ENCODE results near the gene TPST2. TPM values are rescaled to one million over a fixed set of nuclear protein-coding genes. Genes with fewer than 3 reads are reported as not detected.
A peak's percentile ranks its signal among the peaks of the same experiment; 100 is the strongest.

Gene TPST2
- total and polyA plus RNA-seq, 2 experiments from 2014 or later, result 35.1 to 58.3 TPM

DNA sequence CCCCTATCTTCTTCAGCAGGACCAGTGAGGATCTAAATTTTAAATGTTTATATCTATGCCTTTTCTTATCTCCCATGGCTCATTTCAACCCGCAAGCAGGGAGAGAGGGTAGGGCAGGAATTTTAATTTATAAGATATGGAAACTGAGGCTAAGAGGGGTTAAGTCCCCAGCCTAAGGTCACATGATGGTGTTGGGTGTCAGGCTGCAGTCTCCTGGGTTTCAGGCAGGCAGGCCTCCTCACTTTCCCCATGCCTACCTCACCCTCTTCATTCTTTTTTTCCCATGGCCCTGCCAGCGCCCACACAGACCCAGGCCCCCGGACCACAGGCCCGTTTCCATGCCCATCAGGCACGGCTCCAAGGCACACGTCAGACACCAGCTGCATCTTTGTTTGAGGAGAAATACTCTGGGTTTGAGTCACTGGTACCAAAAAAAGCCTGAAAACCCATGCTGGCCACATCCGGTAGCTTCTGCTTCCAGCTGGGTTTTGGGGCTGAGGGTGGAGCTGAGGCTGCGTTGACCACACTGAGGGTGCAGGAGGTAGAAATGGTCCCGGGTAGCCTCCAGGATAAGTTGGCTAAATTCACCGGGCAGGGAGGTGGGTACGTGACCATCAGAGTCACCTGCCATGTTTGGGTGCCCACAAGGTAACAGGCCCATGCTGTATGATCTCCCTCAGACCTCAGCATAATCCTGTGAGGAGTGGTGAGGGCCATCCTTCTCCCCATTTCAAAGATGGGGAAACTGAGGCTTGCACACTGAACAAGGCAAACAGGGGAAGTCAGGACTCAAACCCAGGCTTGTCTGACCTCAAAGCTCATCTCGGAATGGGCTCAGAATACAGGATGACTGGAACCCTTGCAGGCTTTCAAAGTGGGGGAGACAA, 20.4 kb upstream of the TPST2 start:
- Histone ChIP-seq H3K9me3 (ENCODE audit: low read depth) (no peaks in the 10 kb centered on the region), H3K27ac (peak overlapping the region; percentile 23), H3K4me1 (ENCODE audit: insufficient read depth) (peaks cover 11% of the 10 kb centered on the region), H3F3A (ENCODE audit: insufficient read depth) (no peaks in the 10 kb centered on the region), H3K4me3 (no peak overlapping the region), H3K79me2 (ENCODE audit: insufficient read depth) (no peaks in the 10 kb centered on the region), H3K9ac (no peak overlapping the region), H3K36me3 (ENCODE audit: low read depth) (no peaks in the 10 kb centered on the region), H4K20me1 (ENCODE audit: insufficient read depth) (no peaks in the 10 kb centered on the region), H2AFZ (0 out of 2 replicates have a peak overlapping the region, but pooled peaks have one; percentile 3), H3K4me2 (ENCODE audit: unreplicated experiment) (peak overlapping the region; percentile 5), H3K9me2 (ENCODE audit: insufficient read depth) (no peaks in the 10 kb centered on the region), H3K27me3 (replicated peaks; ENCODE audit: insufficient read depth) (0 out of 2 replicates have a peak, but pooled peaks cover 7% of the 10 kb centered on the region)
- 35 to 37% methylated on average over 12 of the region's 12 CpGs for WGBS, 2 experiments (ENCODE audit: low coverage in 1 of 2, low lambda C conversion rate in 2 of 2, missing lambda C conversion rate in 2 of 2)
- peak; percentile 93 for DNase-seq
- in situ Hi-C loops (cut with MboI), result no loop called here
- TF ChIP-seq EZH2phosphoT487 (IDR thresholded peaks at IDR 0.05; ENCODE audit: insufficient read depth, low read depth) (no peak), EZH2 (IDR thresholded peaks at IDR 0.05; ENCODE audit: insufficient read depth, poor library complexity, severe bottlenecking) (no peak)

GRCh38 chr22:26609287-26609686, 19.4 kb upstream of the TPST2 start:
- Histone ChIP-seq H3K9me2 (ENCODE audit: insufficient read depth) (no peaks in the 10 kb centered on the region), H3K27ac (no peak overlapping the region), H3K9me3 (ENCODE audit: low read depth) (no peaks in the 10 kb centered on the region), H3K27me3 (replicated peaks; ENCODE audit: insufficient read depth) (0 out of 2 replicates have a peak, but pooled peaks cover 2% of the 10 kb centered on the region), H3K4me2 (ENCODE audit: unreplicated experiment) (no peak overlapping the region), H3F3A (ENCODE audit: insufficient read depth) (no peaks in the 10 kb centered on the region), H3K9ac (no peak overlapping the region), H3K4me3 (no peak overlapping the region), H3K36me3 (ENCODE audit: low read depth) (no peaks in the 10 kb centered on the region), H4K20me1 (ENCODE audit: insufficient read depth) (no peaks in the 10 kb centered on the region), H3K4me1 (ENCODE audit: insufficient read depth) (peaks cover 11% of the 10 kb centered on the region), H2AFZ (no peak overlapping the region), H3K79me2 (ENCODE audit: insufficient read depth) (no peaks in the 10 kb centered on the region)
- TF ChIP-seq EZH2 (IDR thresholded peaks at IDR 0.05; ENCODE audit: insufficient read depth, poor library complexity, severe bottlenecking), result no peak
- TF ChIP-seq EZH2phosphoT487 (IDR thresholded peaks at IDR 0.05; ENCODE audit: insufficient read depth, low read depth), result no peak
- in situ Hi-C loops (cut with MboI), result no loop called here
- 67 to 79% methylated on average over 2 of the region's 2 CpGs for WGBS, 2 experiments (ENCODE audit: low coverage in 1 of 2, low lambda C conversion rate in 2 of 2, missing lambda C conversion rate in 2 of 2)
- DNase-seq, result no peak

DNA sequence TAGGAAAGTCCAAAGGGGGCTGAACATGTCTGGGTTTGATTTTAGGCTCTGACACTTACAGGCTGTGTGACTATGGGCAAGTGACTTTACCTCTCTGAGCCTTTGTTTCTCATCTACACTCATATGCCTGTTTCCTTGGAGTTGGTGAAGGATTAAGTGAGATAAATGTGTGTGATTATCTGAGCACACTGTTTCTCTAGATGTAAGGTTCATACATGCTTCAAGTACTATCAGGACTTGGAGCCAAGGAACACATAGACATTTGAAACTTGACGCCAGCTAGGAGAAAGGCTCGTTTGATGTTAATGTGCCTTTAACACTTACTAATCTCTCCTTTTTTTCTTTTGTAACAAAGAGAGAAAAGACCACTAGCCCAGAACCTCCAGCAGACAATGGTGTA, 18.2 kb upstream of the TPST2 start:
- Histone ChIP-seq H4K20me1 (ENCODE audit: insufficient read depth) (no peaks in the 10 kb centered on the region), H3F3A (ENCODE audit: insufficient read depth) (no peaks in the 10 kb centered on the region), H3K79me2 (ENCODE audit: insufficient read depth) (no peaks in the 10 kb centered on the region), H3K4me2 (ENCODE audit: unreplicated experiment) (no peak overlapping the region), H3K9me3 (ENCODE audit: low read depth) (no peaks in the 10 kb centered on the region), H3K9me2 (ENCODE audit: insufficient read depth) (no peaks in the 10 kb centered on the region), H2AFZ (no peak overlapping the region), H3K36me3 (ENCODE audit: low read depth) (no peaks in the 10 kb centered on the region), H3K27me3 (replicated peaks; ENCODE audit: insufficient read depth) (no peaks in the 10 kb centered on the region), H3K4me3 (no peak overlapping the region), H3K4me1 (ENCODE audit: insufficient read depth) (peaks cover 11% of the 10 kb centered on the region), H3K27ac (no peak overlapping the region), H3K9ac (no peak overlapping the region)
- TF ChIP-seq EZH2phosphoT487 (IDR thresholded peaks at IDR 0.05; ENCODE audit: insufficient read depth, low read depth) (no peak), EZH2 (IDR thresholded peaks at IDR 0.05; ENCODE audit: insufficient read depth, poor library complexity, severe bottlenecking) (no peak)
- WGBS, 2 experiments (ENCODE audit: low coverage in 1 of 2, low lambda C conversion rate in 2 of 2, missing lambda C conversion rate in 2 of 2), result 57 to 63% methylated on average over 2 of the region's 2 CpGs
- no peak for DNase-seq
- in situ Hi-C loops (cut with MboI), result no loop called here

- Histone ChIP-seq H2AFZ (no peak overlapping the region), H3K4me2 (ENCODE audit: unreplicated experiment) (no peak overlapping the region), H3K4me1 (ENCODE audit: insufficient read depth) (peaks cover 11% of the 10 kb centered on the region), H3K27ac (no peak overlapping the region), H3K4me3 (no peak overlapping the region), H4K20me1 (ENCODE audit: insufficient read depth) (no peaks in the 10 kb centered on the region), H3K27me3 (replicated peaks; ENCODE audit: insufficient read depth) (no peaks in the 10 kb centered on the region), H3F3A (ENCODE audit: insufficient read depth) (no peaks in the 10 kb centered on the region), H3K9me2 (ENCODE audit: insufficient read depth) (no peaks in the 10 kb centered on the region), H3K79me2 (ENCODE audit: insufficient read depth) (no peaks in the 10 kb centered on the region), H3K9me3 (ENCODE audit: low read depth) (no peaks in the 10 kb centered on the region), H3K36me3 (ENCODE audit: low read depth) (no peaks in the 10 kb centered on the region), H3K9ac (no peak overlapping the region)
- WGBS, 2 experiments (ENCODE audit: low coverage in 1 of 2, low lambda C conversion rate in 2 of 2, missing lambda C conversion rate in 2 of 2), result 72 to 88% methylated on average over 4 of the region's 4 CpGs
- in situ Hi-C loops (cut with MboI), result no loop called here
- TF ChIP-seq EZH2 (IDR thresholded peaks at IDR 0.05; ENCODE audit: insufficient read depth, poor library complexity, severe bottlenecking) (no peak), EZH2phosphoT487 (IDR thresholded peaks at IDR 0.05; ENCODE audit: insufficient read depth, low read depth) (no peak)
- peak; percentile 85 for DNase-seq
These were observed 16.7 kb upstream of the TPST2 start for GRCh38 chr22:26606611-26607010.

Data from GM23248 (cell line).